Measurements from ENCODE around the gene CNDP2. TPM values are rescaled to one million over a fixed set of nuclear protein-coding genes. Genes with fewer than 3 reads are reported as not detected.

The CNDP2 gene
- total RNA-seq, 1 experiment from 2014 or later: 161 TPM

GRCh38 chr18:74453016-74453566, 43.1 kb upstream of the CNDP2 start:
- POLR2A ChIA-PET (ENCODE audit: unreplicated experiment): no interaction called here
- TF ChIP-seq, protein P1, sequence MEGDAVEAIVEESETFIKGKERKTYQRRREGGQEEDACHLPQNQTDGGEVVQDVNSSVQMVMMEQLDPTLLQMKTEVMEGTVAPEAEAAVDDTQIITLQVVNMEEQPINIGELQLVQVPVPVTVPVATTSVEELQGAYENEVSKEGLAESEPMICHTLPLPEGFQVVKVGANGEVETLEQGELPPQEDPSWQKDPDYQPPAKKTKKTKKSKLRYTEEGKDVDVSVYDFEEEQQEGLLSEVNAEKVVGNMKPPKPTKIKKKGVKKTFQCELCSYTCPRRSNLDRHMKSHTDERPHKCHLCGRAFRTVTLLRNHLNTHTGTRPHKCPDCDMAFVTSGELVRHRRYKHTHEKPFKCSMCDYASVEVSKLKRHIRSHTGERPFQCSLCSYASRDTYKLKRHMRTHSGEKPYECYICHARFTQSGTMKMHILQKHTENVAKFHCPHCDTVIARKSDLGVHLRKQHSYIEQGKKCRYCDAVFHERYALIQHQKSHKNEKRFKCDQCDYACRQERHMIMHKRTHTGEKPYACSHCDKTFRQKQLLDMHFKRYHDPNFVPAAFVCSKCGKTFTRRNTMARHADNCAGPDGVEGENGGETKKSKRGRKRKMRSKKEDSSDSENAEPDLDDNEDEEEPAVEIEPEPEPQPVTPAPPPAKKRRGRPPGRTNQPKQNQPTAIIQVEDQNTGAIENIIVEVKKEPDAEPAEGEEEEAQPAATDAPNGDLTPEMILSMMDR (conservative IDR thresholded peaks at IDR 0.05): no peak
- TF ChIP-seq EZH2 (IDR thresholded peaks at IDR 0.05; ENCODE audit: low read depth): no peak

DNA sequence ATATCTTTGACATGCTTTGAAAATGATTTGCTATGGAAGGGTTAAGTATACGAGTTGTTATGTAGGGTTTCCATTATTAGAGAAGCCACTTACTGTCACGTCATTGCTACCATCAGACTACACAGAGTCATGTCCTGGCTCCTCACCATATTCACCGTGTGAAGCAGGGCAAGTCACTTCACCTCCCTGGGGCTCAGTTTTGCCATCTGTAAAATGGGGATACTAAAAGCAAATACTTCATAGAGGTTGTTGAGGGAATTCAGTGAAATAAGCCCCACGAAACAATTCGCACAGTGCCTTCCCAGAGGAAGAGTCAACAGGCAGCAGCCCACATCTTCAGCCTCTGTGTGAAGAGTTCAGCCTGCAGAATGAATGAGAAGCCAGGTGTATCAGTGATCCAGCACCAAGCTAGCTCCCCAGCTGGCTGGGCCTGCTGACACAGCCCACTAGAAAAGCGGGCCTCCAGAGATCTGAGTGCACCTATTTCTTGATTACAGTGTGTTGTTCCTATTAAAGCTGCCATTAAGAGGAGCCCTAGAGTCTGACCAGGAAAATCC, 42.4 kb upstream of the CNDP2 start:
- intact Hi-C loops (cut with micrococcal nuclease; ENCODE audit: unreplicated experiment): no loop called here
- CTCF ChIA-PET: no interaction called here

More at GRCh38 chr18:74453016-74453566, 43.1 kb upstream of the CNDP2 start:
- Histone ChIP-seq H2AFZ (no peak overlapping the region), H3K4me1 (replicated peaks; ENCODE audit: insufficient read depth) (no peaks in the 10 kb centered on the region), H3K79me2 (ENCODE audit: low read depth) (no peaks in the 10 kb centered on the region), H3K27me3 (ENCODE audit: insufficient read depth, low read depth) (peaks cover 80% of the 10 kb centered on the region), H3K9me2 (ENCODE audit: insufficient read depth) (no peaks in the 10 kb centered on the region), H3K27ac (no peak overlapping the region), H3K9me3 (ENCODE audit: insufficient read depth, low read depth) (no peaks in the 10 kb centered on the region), H4K20me1 (ENCODE audit: insufficient read depth) (no peaks in the 10 kb centered on the region; the same call in 1 of the 2 replicates), H3K4me2 (no peak overlapping the region), H3K36me3 (ENCODE audit: low read depth) (no peaks in the 10 kb centered on the region), H3F3A (ENCODE audit: insufficient read depth, low read depth) (no peaks in the 10 kb centered on the region), H3K4me3 (no peak overlapping the region)
- DNase-seq: no peak
- intact Hi-C loops (cut with micrococcal nuclease; ENCODE audit: unreplicated experiment): no loop called here
- CTCF ChIA-PET: no interaction called here
- no TSS peak for BruUV-seq (replicated peaks)

DNA sequence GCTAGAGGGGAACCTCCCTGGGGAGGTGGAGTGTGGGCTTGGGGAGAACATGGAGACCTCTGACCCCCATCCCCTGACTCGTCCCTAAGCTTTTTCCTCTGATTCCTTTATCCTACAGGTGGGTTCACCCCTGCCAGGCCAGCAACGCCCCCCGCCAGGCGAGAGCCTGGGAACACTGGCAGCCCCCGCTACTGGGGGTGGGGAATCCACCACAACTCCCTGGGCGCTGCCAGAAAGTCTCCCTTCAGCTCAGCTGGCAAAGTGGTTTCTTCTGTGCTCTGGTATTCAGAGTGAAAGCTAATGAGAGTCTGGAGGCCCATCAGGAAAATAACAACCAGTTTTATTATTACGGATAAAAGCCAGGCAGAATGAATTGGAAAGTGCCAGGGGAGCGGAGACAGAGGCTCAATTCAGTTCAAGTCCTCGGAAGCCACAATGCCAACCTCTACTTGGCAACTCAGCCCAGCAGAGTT, 41.8 kb upstream of the CNDP2 start:
- H3K4me2 ChIP-seq: no peak overlapping the region
- H3K4me1 ChIP-seq (replicated peaks; ENCODE audit: insufficient read depth): no peaks in the 10 kb centered on the region
- TF ChIP-seq, protein P1 (conservative IDR thresholded peaks at IDR 0.05): no peak
- no peak for TF ChIP-seq EZH2 (IDR thresholded peaks at IDR 0.05; ENCODE audit: low read depth)
- intact Hi-C loops (cut with micrococcal nuclease; ENCODE audit: unreplicated experiment): no loop called here
- H4K20me1 ChIP-seq (ENCODE audit: insufficient read depth): no peaks in the 10 kb centered on the region; the same call in 1 of the 2 replicates
- peaks cover 80% of the 10 kb centered on the region for H3K27me3 ChIP-seq (ENCODE audit: insufficient read depth, low read depth)
- no peak overlapping the region for H3K27ac ChIP-seq
- H3K9me3 ChIP-seq (ENCODE audit: insufficient read depth, low read depth): no peaks in the 10 kb centered on the region
- H3K9me2 ChIP-seq (ENCODE audit: insufficient read depth): no peaks in the 10 kb centered on the region
- no peak overlapping the region for H2AFZ ChIP-seq
- H3K79me2 ChIP-seq (ENCODE audit: low read depth): no peaks in the 10 kb centered on the region
- no peaks in the 10 kb centered on the region for H3K36me3 ChIP-seq (ENCODE audit: low read depth)
- POLR2A ChIA-PET (ENCODE audit: unreplicated experiment): no interaction called here
- no peak for DNase-seq
- CTCF ChIA-PET: no interaction called here
- BruUV-seq (replicated peaks): no TSS peak
- H3F3A ChIP-seq (ENCODE audit: insufficient read depth, low read depth): no peaks in the 10 kb centered on the region
- H3K4me3 ChIP-seq: no peak overlapping the region

More for the DNA sequence above, 42.4 kb upstream of the CNDP2 start:
- POLR2A ChIA-PET (ENCODE audit: unreplicated experiment): no interaction called here
- no peaks in the 10 kb centered on the region for H3F3A ChIP-seq (ENCODE audit: insufficient read depth, low read depth)
- no peaks in the 10 kb centered on the region for H3K9me2 ChIP-seq (ENCODE audit: insufficient read depth)
- no peak overlapping the region for H2AFZ ChIP-seq
- BruUV-seq (replicated peaks): no TSS peak
- peaks cover 80% of the 10 kb centered on the region for H3K27me3 ChIP-seq (ENCODE audit: insufficient read depth, low read depth)
- no peak for TF ChIP-seq EZH2 (IDR thresholded peaks at IDR 0.05; ENCODE audit: low read depth)
- TF ChIP-seq, protein P1 (conservative IDR thresholded peaks at IDR 0.05): no peak
- no peaks in the 10 kb centered on the region for H3K9me3 ChIP-seq (ENCODE audit: insufficient read depth, low read depth)
- H3K4me3 ChIP-seq: no peak overlapping the region
- H3K4me1 ChIP-seq (replicated peaks; ENCODE audit: insufficient read depth): no peaks in the 10 kb centered on the region
- H3K36me3 ChIP-seq (ENCODE audit: low read depth): no peaks in the 10 kb centered on the region
- H3K4me2 ChIP-seq: no peak overlapping the region
- H4K20me1 ChIP-seq (ENCODE audit: insufficient read depth): no peaks in the 10 kb centered on the region; the same call in 1 of the 2 replicates
- no peak for DNase-seq
- H3K27ac ChIP-seq: no peak overlapping the region
- H3K79me2 ChIP-seq (ENCODE audit: low read depth): no peaks in the 10 kb centered on the region
